Gastroesophageal sphincter (tissue), 4 donors: Measurements from ENCODE around the gene DNTT. TPM values are rescaled to one million over a fixed set of nuclear protein-coding genes. Genes with fewer than 3 reads are reported as not detected.

Experiments
- ATAC-seq: fragments of 150-250 bp; one replicate; pipeline ENCODE4 v1.9.1; 2016; ENCODE audit warnings: mild to moderate bottlenecking, moderate library complexity
- H3K27ac ChIP-seq, 4 donors: fragments of 200-600 bp; sonication (generic) in 3 of 4; 1 replicate in 3 of 4; 2 replicates in 1 of 4; pipeline ENCODE4 v1.5.1; 2016 to 2019
- H3K27me3 ChIP-seq: fragments of 200-600 bp; sonication (generic); one replicate; pipeline ENCODE4 v1.5.1; 2019
- H3K36me3 ChIP-seq, 2 donors: fragments of 200-600 bp; sonication (generic); one replicate each; pipeline ENCODE4 v1.5.1; 2019; ENCODE audit warnings: control low read depth in 1 of 2
- H3K4me1 ChIP-seq, 3 donors: fragments of 200-600 bp; sonication (generic); 1 replicate in 2 of 3; 2 replicates in 1 of 3; pipeline ENCODE4 v1.5.1; 2016 to 2019; ENCODE audit warnings: control low read depth in 2 of 3
- H3K4me3 ChIP-seq, 2 donors: fragments of 200-600 bp; sonication (generic); one replicate each; pipeline ENCODE4 v1.5.1; 2019; ENCODE audit warnings: mild to moderate bottlenecking in 1 of 2, moderate library complexity in 1 of 2
- H3K9me3 ChIP-seq, 3 donors: fragments of 200-600 bp; sonication (generic); one replicate each; pipeline ENCODE4 v1.5.1; 2017 to 2019; ENCODE audit warnings: control low read depth in 2 of 3
- EP300 ChIP-seq: sonication (generic); formaldehyde crosslinking; IDR thresholded peaks from one replicate; pipeline ENCODE4 v1.6.1; 2017; ENCODE audit warnings: antibody characterized with exemption, mild to moderate bottlenecking
- POLR2A ChIP-seq, 2 donors: fragments of 450-650 bp; IDR thresholded peaks; one replicate each; pipeline ENCODE4 v1.6.1; 2017; ENCODE audit warnings: antibody characterized with exemption in 2 of 2, mild to moderate bottlenecking in 2 of 2, moderate library complexity in 1 of 2
- POLR2AphosphoS5 ChIP-seq: sonication (generic); formaldehyde crosslinking; IDR thresholded peaks from one replicate; pipeline ENCODE4 v1.6.1; 2017; ENCODE audit warnings: antibody characterized with exemption
- WGBS, 2 donors: methylation state at CpG; one replicate each; pipeline ENCODE4 v1.1.5; 2018; ENCODE audit warnings: low coverage in 1 of 2; 5-methylcytosine and 5-hydroxymethylcytosine counted together
- total RNA-seq, 4 donors: library from RNA; depleted of rRNA; stranded (reverse); fragments of >200 nt; gene quantifications; one replicate each; pipeline ENCODE4 v1.1.0, GENCODE V29; 2016
- TF ChIP-seq, protein P1 (sequence below), 4 experiments: fragments of 200-600 bp in 2 of 4; fragments of 450-650 bp in 2 of 4; sonication (generic) in 1 of 4; IDR thresholded peaks; one replicate each; pipeline ENCODE4 v1.5.1; 2017 to 2019; ENCODE audit warnings: antibody characterized with exemption in 4 of 4, mild to moderate bottlenecking in 2 of 4, moderate library complexity in 2 of 4

The DNTT gene
- total RNA-seq, 4 donors from 2014 or later = not detected

- Histone ChIP-seq H3K4me1 (no peaks in the 10 kb centered on the region), H3K9me3 (no peaks in the 10 kb centered on the region), H3K4me3 (no peak overlapping the region), H3K27me3 (peaks cover 11% of the 10 kb centered on the region), H3K27ac (no peak overlapping the region), H3K36me3 (no peaks in the 10 kb centered on the region)
- TF ChIP-seq, protein P1, sequence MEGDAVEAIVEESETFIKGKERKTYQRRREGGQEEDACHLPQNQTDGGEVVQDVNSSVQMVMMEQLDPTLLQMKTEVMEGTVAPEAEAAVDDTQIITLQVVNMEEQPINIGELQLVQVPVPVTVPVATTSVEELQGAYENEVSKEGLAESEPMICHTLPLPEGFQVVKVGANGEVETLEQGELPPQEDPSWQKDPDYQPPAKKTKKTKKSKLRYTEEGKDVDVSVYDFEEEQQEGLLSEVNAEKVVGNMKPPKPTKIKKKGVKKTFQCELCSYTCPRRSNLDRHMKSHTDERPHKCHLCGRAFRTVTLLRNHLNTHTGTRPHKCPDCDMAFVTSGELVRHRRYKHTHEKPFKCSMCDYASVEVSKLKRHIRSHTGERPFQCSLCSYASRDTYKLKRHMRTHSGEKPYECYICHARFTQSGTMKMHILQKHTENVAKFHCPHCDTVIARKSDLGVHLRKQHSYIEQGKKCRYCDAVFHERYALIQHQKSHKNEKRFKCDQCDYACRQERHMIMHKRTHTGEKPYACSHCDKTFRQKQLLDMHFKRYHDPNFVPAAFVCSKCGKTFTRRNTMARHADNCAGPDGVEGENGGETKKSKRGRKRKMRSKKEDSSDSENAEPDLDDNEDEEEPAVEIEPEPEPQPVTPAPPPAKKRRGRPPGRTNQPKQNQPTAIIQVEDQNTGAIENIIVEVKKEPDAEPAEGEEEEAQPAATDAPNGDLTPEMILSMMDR (IDR thresholded peaks at IDR 0.05) = peak in 1 of 4 experiments; percentile 48
- TF ChIP-seq POLR2AphosphoS5 = no peak
- WGBS, 2 donors = 42 to 78% methylated on average over 3 to 6 of the region's 7 CpGs
- no peak for ATAC-seq
Measured at GRCh38 chr10:96339956-96340904, 36.0 kb downstream of the DNTT start.

DNA sequence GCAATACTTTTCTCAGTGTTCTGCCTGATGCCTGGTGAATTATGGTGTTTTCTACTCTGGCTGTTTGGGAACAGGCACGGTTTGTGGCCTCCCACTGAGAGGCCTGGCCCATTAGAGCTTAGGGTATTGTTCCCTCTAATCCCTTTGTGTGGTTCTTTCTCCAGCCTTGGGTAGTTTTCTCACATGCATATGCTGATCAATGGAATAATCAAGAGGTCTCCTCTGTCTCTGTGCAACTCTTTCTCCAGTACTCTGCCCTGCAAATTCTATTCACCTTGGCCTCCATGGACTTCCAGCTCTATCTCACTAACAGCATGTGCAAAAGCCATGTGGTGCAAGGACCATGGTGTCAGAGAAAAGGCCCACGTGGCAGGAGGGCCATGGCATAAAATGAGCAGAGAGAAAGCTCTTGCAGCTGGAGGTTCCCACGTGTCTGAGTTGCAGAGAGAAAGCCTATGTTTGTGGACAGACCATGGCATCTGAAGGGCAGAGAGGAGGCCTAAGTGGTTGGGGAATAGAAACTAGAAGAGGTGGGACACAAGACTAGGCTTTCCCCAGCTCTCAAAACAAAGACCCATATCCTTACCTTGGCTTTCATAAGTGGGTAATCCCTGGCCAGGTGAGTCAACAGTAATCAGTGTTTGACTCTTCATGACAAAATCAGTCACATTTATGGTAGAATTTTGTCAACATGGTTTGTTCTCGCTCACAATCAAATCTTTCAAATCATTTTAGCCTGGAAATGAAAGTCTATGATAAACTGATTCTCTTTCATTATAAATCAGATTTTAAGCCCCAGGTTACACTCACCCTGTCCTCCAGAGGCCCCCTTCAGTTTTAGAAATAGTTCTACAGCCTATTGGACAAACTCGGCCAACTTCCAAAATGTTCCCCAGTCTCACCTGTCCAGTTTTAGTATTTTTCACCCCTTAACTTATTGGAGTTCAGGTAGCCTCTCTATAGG is 37.3 kb downstream of the DNTT start:
- Histone ChIP-seq H3K27ac (no peak overlapping the region), H3K36me3 (no peaks in the 10 kb centered on the region), H3K4me3 (no peak overlapping the region), H3K4me1 (no peaks in the 10 kb centered on the region), H3K27me3 (peaks cover 11% of the 10 kb centered on the region), H3K9me3 (peaks cover 0 to 12% (median 0%) of the 10 kb centered on the region in 3 donors)
- TF ChIP-seq POLR2A (IDR thresholded peaks at IDR 0.05) = no peak
- TF ChIP-seq POLR2AphosphoS5 = no peak
- TF ChIP-seq, protein P1 (IDR thresholded peaks at IDR 0.05) = no peak
- TF ChIP-seq EP300 = no peak
- no peak for ATAC-seq
- 56 to 76% methylated on average over 4 of the region's 5 CpGs for WGBS, 2 donors

DNA sequence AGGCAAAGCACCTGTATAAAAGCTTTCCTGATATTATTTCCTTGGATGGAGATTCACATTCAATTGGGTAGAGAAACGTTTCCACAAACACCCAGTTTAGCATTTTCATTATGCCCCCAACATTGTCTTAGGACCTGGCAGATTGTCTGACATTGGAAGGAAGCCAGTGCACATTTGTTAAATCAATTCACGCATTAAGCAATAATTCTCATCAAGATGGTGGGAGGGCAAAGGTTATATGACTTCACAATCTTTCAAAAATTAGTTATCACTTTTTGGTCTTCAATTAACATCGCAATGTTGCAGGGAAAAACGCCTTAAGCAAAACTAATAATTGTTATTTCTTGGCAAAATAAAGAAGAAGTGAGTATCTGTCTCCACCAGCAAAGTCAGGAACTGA is 38.2 kb downstream of the DNTT start:
- Histone ChIP-seq H3K9me3 (peaks cover 0 to 18% (median 0%) of the 10 kb centered on the region in 3 donors), H3K4me1 (no peaks in the 10 kb centered on the region), H3K36me3 (no peaks in the 10 kb centered on the region), H3K4me3 (no peak overlapping the region), H3K27me3 (peaks cover 11% of the 10 kb centered on the region), H3K27ac (no peak overlapping the region)
- 55 to 75% methylated on average over 2 to 4 of the region's 4 CpGs for WGBS, 2 donors
- ATAC-seq = no peak
- TF ChIP-seq POLR2AphosphoS5 (no peak), POLR2A (IDR thresholded peaks at IDR 0.05) (no peak), EP300 (no peak)
- TF ChIP-seq, protein P1 (IDR thresholded peaks at IDR 0.05) = no peak

DNA sequence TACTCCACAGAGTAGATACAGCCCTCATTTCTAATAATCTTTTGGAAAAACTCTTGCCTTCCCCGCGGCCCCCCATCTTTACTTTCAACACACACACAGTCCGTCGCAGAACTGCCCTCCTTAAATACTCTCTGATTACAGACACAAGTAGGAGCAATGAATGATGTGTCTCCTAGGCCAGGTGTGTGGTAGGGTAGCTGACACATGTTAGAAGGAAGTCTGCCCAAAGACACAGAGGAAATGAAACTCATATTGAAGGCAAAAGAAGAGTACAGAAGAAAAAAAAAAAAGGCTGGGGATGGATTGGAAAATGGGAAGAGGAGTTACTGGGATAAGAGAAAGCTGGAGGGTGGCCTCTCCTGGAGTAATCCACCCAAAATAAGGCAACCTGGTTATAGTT is 39.9 kb downstream of the DNTT start:
- ATAC-seq = no peak
- 94% methylated on average over 4 of the region's 4 CpGs; no CpG with 5 or more reads in 1 of the 2 donors for WGBS, 2 donors
- no peaks in the 10 kb centered on the region for H3K36me3 ChIP-seq
- peaks cover 11% of the 10 kb centered on the region for H3K27me3 ChIP-seq
- no peak overlapping the region for H3K4me3 ChIP-seq
- TF ChIP-seq, protein P1 (IDR thresholded peaks at IDR 0.05) = no peak
- TF ChIP-seq POLR2AphosphoS5 (no peak), EP300 (no peak), POLR2A (IDR thresholded peaks at IDR 0.05) (no peak)
- H3K27ac ChIP-seq = no peak overlapping the region
- peaks cover 0 to 20% (median 0%) of the 10 kb centered on the region in 3 donors for H3K9me3 ChIP-seq
- H3K4me1 ChIP-seq = no peaks in the 10 kb centered on the region
